ENCODE results near the gene C11orf52. TPM values are rescaled to one million over a fixed set of nuclear protein-coding genes. Genes with fewer than 3 reads are reported as not detected.

The C11orf52 gene
- total RNA-seq, 1 experiment from 2014 or later = not detected

DNA sequence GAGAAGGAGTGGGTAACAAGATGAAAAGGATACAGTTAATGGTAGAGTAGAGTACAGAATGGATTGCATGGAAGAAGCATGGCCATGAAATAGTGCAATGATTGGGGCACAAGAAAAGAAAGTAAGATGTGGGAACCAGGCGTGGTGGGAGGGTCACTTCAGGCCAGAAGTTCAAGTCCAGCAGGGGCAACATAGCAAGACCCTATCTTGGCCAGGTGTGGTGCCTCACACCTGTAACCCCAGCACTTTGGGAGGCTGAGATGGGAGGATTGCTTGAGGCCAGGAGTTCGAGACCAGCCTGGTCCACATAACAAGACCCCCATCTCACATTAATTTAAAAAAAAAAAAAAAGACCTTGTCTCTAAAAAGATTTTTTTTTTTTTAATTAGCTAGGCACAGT, 1.4 kb upstream of the C11orf52 start:
- Histone ChIP-seq H3K27ac (ENCODE audit: low read length) (no peak overlapping the region), H3K4me3 (ENCODE audit: low read length) (no peak overlapping the region), H3K4me2 (ENCODE audit: low read depth, low read length, poor library complexity, severe bottlenecking) (no peak overlapping the region), H4K20me1 (ENCODE audit: insufficient read depth, low read depth, low read length) (no peaks in the 10 kb centered on the region), H3K36me3 (ENCODE audit: insufficient read depth, low read length) (no peaks in the 10 kb centered on the region), H3K9ac (ENCODE audit: low read length) (no peak overlapping the region), H3K27me3 (ENCODE audit: low read length) (no peaks in the 10 kb centered on the region), H3K4me1 (ENCODE audit: low read length) (no peaks in the 10 kb centered on the region), H2AFZ (ENCODE audit: low read length) (no peak overlapping the region), H3K79me2 (ENCODE audit: low read length) (no peaks in the 10 kb centered on the region), H3K9me3 (ENCODE audit: low read length) (no peaks in the 10 kb centered on the region), H3K9me2 (replicated peaks; ENCODE audit: insufficient read depth, low read length) (no peaks in the 10 kb centered on the region)
- no peak for DNase-seq

DNA sequence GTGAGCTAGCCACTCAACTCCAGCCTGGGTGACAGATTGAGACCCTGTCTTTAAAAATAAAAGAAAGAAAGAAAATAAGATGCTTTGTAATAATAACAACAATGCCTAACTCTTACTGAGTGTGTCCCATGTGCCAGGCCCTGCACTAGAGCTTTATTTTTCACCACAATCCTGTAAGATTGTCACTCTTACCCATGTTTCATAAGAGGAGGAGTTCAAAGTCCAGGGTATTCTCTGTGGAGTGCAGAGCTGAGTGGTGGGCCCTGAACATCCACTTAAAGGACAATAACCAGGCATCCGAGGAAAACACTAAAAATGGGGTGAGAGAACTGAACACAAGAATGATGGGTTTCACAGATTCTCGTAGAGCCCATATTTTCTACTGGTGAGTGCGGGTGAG, 925 bp upstream of the C11orf52 start:
- no peaks in the 10 kb centered on the region for H3K4me1 ChIP-seq (ENCODE audit: low read length)
- H2AFZ ChIP-seq (ENCODE audit: low read length) = no peak overlapping the region
- H3K9me2 ChIP-seq (replicated peaks; ENCODE audit: insufficient read depth, low read length) = no peaks in the 10 kb centered on the region
- H3K36me3 ChIP-seq (ENCODE audit: insufficient read depth, low read length) = no peaks in the 10 kb centered on the region
- no peak overlapping the region for H3K4me2 ChIP-seq (ENCODE audit: low read depth, low read length, poor library complexity, severe bottlenecking)
- no peak overlapping the region for H3K9ac ChIP-seq (ENCODE audit: low read length)
- no peak overlapping the region for H3K4me3 ChIP-seq (ENCODE audit: low read length)
- H3K79me2 ChIP-seq (ENCODE audit: low read length) = no peaks in the 10 kb centered on the region
- no peaks in the 10 kb centered on the region for H4K20me1 ChIP-seq (ENCODE audit: insufficient read depth, low read depth, low read length)
- H3K27ac ChIP-seq (ENCODE audit: low read length) = no peak overlapping the region
- DNase-seq = no peak
- H3K9me3 ChIP-seq (ENCODE audit: low read length) = no peaks in the 10 kb centered on the region
- H3K27me3 ChIP-seq (ENCODE audit: low read length) = no peaks in the 10 kb centered on the region

DNA sequence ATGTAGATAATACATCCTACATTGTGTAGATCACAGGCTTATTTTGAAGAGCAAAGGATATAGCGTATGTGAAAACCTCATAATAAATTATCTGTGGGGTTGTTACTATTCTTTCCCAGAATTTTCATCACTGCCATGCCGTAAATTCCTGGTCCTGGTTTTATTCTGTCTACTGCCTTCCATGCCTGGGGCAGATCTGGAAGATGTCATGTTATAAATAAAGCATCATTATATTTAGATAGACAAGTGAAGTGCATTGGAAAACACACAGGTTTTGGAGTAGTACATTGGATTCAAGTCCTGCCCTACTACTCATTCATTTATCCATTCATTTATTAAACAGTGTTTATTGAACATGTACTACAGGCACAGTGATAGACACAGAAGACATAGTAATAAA, 2.2 kb downstream of the C11orf52 start:
- Histone ChIP-seq H3K9ac (ENCODE audit: low read length) (no peak overlapping the region), H3K27ac (ENCODE audit: low read length) (no peak overlapping the region), H3K27me3 (ENCODE audit: low read length) (no peaks in the 10 kb centered on the region), H3K4me3 (ENCODE audit: low read length) (no peak overlapping the region), H3K79me2 (ENCODE audit: low read length) (no peaks in the 10 kb centered on the region), H4K20me1 (ENCODE audit: insufficient read depth, low read depth, low read length) (no peaks in the 10 kb centered on the region), H2AFZ (ENCODE audit: low read length) (no peak overlapping the region), H3K4me1 (ENCODE audit: low read length) (peaks cover 4% of the 10 kb centered on the region), H3K4me2 (ENCODE audit: low read depth, low read length, poor library complexity, severe bottlenecking) (no peak overlapping the region), H3K9me3 (ENCODE audit: low read length) (no peaks in the 10 kb centered on the region), H3K9me2 (replicated peaks; ENCODE audit: insufficient read depth, low read length) (no peaks in the 10 kb centered on the region), H3K36me3 (ENCODE audit: insufficient read depth, low read length) (no peaks in the 10 kb centered on the region)
- no peak for DNase-seq

DNA sequence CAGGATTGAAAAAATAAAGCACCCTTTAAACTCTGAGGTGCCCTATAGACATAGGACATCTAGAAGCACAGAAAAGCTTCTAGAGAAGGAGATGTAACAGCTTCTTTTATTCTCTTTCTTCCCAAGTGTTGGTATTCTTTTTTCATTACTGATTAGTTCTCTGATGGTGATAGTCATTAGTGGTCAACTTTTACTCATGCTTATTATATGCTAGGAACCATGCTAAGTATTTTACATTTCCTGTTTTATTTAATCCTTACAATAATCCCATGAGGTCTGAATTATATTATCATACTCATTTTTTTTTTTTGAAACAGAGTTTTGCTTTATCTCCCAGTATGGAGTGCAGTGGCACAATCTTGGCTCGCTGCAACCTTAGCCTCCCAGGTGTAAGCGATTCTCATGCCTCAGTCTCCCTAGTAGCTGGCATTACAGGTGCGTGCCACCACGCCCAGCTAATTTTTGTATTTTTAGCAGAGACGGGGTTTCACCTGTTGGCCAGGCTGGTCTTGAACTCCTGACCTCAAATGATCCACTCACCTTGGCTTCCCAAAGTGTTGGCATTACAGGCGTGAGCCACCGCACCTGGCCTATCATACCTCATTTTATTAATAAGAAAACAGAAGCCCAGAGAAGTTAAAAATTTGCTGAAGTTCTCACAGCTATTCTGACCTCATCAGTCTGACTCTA, 3.0 kb downstream of the C11orf52 start:
- no peaks in the 10 kb centered on the region for H3K79me2 ChIP-seq (ENCODE audit: low read length)

DNA sequence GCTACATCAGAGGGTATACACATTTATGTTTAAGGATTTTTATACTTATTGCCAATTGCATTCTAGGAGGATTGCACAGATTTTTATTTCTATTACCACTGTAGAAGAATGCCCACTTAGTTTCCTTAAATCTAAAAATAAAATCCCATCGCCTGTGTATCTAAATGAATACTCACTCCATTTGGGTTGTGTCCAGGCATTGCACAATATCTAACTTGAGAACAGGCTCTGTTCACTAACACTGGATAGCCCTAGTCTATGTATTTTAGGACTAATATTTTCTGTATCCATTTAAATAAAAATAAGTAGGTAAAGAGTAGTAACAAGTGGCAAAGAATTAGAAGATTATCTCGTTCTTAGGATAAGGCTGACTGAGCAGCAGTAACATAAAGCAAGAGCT, 4.1 kb downstream of the C11orf52 start:
- peaks cover 14% of the 10 kb centered on the region for H3K4me1 ChIP-seq (ENCODE audit: low read length)
- no peak overlapping the region for H3K4me2 ChIP-seq (ENCODE audit: low read depth, low read length, poor library complexity, severe bottlenecking)
- H3K4me3 ChIP-seq (ENCODE audit: low read length) = no peak overlapping the region
- H3K27ac ChIP-seq (ENCODE audit: low read length) = no peak overlapping the region
- H3K79me2 ChIP-seq (ENCODE audit: low read length) = no peaks in the 10 kb centered on the region
- no peaks in the 10 kb centered on the region for H3K9me2 ChIP-seq (replicated peaks; ENCODE audit: insufficient read depth, low read length)
- no peaks in the 10 kb centered on the region for H4K20me1 ChIP-seq (ENCODE audit: insufficient read depth, low read depth, low read length)
- H3K36me3 ChIP-seq (ENCODE audit: insufficient read depth, low read length) = no peaks in the 10 kb centered on the region
- H3K9ac ChIP-seq (ENCODE audit: low read length) = no peak overlapping the region
- H3K27me3 ChIP-seq (ENCODE audit: low read length) = no peaks in the 10 kb centered on the region
- H2AFZ ChIP-seq (ENCODE audit: low read length) = 0 out of 2 replicates have a peak overlapping the region, but pooled peaks have one; percentile 24
- DNase-seq = no peak
- H3K9me3 ChIP-seq (ENCODE audit: low read length) = no peaks in the 10 kb centered on the region

More for the DNA sequence above, 3.0 kb downstream of the C11orf52 start:
- Histone ChIP-seq H3K4me1 (ENCODE audit: low read length) (peaks cover 11% of the 10 kb centered on the region), H3K4me3 (ENCODE audit: low read length) (no peak overlapping the region), H3K9me2 (replicated peaks; ENCODE audit: insufficient read depth, low read length) (no peaks in the 10 kb centered on the region), H3K4me2 (ENCODE audit: low read depth, low read length, poor library complexity, severe bottlenecking) (no peak overlapping the region), H3K9me3 (ENCODE audit: low read length) (no peaks in the 10 kb centered on the region), H4K20me1 (ENCODE audit: insufficient read depth, low read depth, low read length) (no peaks in the 10 kb centered on the region), H3K9ac (ENCODE audit: low read length) (no peak overlapping the region), H3K27me3 (ENCODE audit: low read length) (no peaks in the 10 kb centered on the region), H3K27ac (ENCODE audit: low read length) (no peak overlapping the region), H3K36me3 (ENCODE audit: insufficient read depth, low read length) (no peaks in the 10 kb centered on the region), H2AFZ (ENCODE audit: low read length) (no peak overlapping the region)
- DNase-seq = no peak

DNA sequence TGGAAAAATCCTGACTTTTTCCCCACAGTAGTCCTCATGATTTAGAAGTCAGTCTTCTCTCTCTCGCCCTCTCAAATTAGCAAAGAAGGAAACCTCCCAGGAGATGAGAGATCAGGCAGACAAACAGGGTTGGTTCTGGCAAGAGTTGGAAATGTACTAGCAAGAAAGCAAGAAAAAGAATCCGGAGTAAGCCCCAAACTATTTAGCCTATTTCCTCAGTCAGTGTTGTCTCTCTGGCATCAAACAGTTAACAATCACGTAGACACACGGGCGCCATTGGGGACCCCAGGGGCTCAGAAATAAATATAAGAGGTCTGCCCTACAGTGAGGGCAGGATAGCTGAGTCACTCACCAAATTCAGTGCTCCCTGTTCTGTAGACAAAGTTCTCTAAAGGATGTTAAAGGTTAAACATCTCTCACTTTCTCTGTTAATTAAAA, 4.7 kb downstream of the C11orf52 start:
- H3K4me3 ChIP-seq (ENCODE audit: low read length) = no peak overlapping the region
- H3K36me3 ChIP-seq (ENCODE audit: insufficient read depth, low read length) = no peaks in the 10 kb centered on the region
- H3K9ac ChIP-seq (ENCODE audit: low read length) = no peak overlapping the region
- H3K9me2 ChIP-seq (replicated peaks; ENCODE audit: insufficient read depth, low read length) = no peaks in the 10 kb centered on the region
- no peaks in the 10 kb centered on the region for H3K27me3 ChIP-seq (ENCODE audit: low read length)
- no peak overlapping the region for H3K4me2 ChIP-seq (ENCODE audit: low read depth, low read length, poor library complexity, severe bottlenecking)
- no peaks in the 10 kb centered on the region for H4K20me1 ChIP-seq (ENCODE audit: insufficient read depth, low read depth, low read length)
- no peak overlapping the region for H3K27ac ChIP-seq (ENCODE audit: low read length)
- peaks cover 14% of the 10 kb centered on the region for H3K4me1 ChIP-seq (ENCODE audit: low read length)
- H3K79me2 ChIP-seq (ENCODE audit: low read length) = no peaks in the 10 kb centered on the region
- no peak for DNase-seq
- H2AFZ ChIP-seq (ENCODE audit: low read length) = peak overlapping the region; percentile 24; the same call in 1 of the 2 replicates
- no peaks in the 10 kb centered on the region for H3K9me3 ChIP-seq (ENCODE audit: low read length)

DNA sequence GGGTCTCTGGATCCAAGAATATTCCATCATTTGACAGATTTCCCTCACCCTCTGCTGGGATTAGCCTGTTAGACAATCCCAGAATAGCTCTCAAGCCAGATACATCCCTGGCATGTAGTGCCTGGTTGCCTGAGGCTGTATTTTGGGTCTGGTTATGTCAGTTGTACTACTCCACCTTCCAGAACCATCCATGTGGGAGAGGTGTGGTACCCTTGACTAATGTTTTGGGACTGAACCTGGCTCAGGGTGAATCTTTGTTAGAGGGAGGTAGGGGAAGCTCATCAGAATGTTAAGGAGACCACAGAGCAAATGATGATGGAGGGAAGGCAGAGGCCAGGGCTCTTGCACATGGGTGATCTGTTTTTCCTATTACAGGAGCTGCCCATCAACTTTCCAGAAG, 5.2 kb downstream of the C11orf52 start:
- H3K4me1 ChIP-seq (ENCODE audit: low read length) = peaks cover 14% of the 10 kb centered on the region
- no peak overlapping the region for H3K4me3 ChIP-seq (ENCODE audit: low read length)
- H2AFZ ChIP-seq (ENCODE audit: low read length) = no peak overlapping the region
- H3K27ac ChIP-seq (ENCODE audit: low read length) = no peak overlapping the region
- H4K20me1 ChIP-seq (ENCODE audit: insufficient read depth, low read depth, low read length) = no peaks in the 10 kb centered on the region
- H3K36me3 ChIP-seq (ENCODE audit: insufficient read depth, low read length) = no peaks in the 10 kb centered on the region
- H3K9me2 ChIP-seq (replicated peaks; ENCODE audit: insufficient read depth, low read length) = no peaks in the 10 kb centered on the region
- no peaks in the 10 kb centered on the region for H3K9me3 ChIP-seq (ENCODE audit: low read length)
- H3K27me3 ChIP-seq (ENCODE audit: low read length) = no peaks in the 10 kb centered on the region
- H3K9ac ChIP-seq (ENCODE audit: low read length) = no peak overlapping the region
- no peaks in the 10 kb centered on the region for H3K79me2 ChIP-seq (ENCODE audit: low read length)
- no peak for DNase-seq
- no peak overlapping the region for H3K4me2 ChIP-seq (ENCODE audit: low read depth, low read length, poor library complexity, severe bottlenecking)

DNA sequence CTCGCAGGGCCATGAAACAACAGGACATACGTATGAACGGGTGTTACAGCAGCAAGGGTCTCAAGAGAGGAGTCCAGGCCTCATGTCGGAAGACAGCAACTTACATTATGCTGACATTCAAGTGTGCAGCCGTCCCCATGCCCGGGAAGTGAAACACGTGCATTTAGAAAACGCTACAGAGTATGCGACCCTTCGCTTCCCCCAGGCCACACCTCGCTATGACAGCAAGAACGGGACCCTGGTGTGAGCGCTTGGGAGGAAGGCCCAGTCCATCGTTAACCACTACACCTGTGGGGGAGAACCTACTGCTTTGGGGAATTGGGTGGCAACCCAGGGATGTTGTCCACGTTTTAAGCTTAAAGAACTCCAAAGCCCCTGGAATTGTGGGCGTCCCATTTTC, 7.2 kb downstream of the C11orf52 start:
- Histone ChIP-seq H3K4me1 (ENCODE audit: low read length) (peaks cover 14% of the 10 kb centered on the region), H3K79me2 (ENCODE audit: low read length) (no peaks in the 10 kb centered on the region), H3K4me3 (ENCODE audit: low read length) (peak overlapping the region; percentile 68), H3K27ac (ENCODE audit: low read length) (no peak overlapping the region), H2AFZ (ENCODE audit: low read length) (no peak overlapping the region), H3K9ac (ENCODE audit: low read length) (peak overlapping the region; percentile 72), H3K9me3 (ENCODE audit: low read length) (no peaks in the 10 kb centered on the region), H4K20me1 (ENCODE audit: insufficient read depth, low read depth, low read length) (no peaks in the 10 kb centered on the region), H3K27me3 (ENCODE audit: low read length) (no peaks in the 10 kb centered on the region), H3K9me2 (replicated peaks; ENCODE audit: insufficient read depth, low read length) (no peaks in the 10 kb centered on the region), H3K4me2 (ENCODE audit: low read depth, low read length, poor library complexity, severe bottlenecking) (peak overlapping the region; percentile 89), H3K36me3 (ENCODE audit: insufficient read depth, low read length) (no peaks in the 10 kb centered on the region)
- no peak for DNase-seq
